Stimulated activated CD4-positive, alpha-beta T cell treated with anti-CD3 and anti-CD28 coated beads, Interleukin-15, amount 100 ng/mL, for 1 hour (primary cell): Measurements from ENCODE around the gene RPGRIP1L.

ENCODE experiments used
- DNase-seq, 2 donors: peaks; one replicate each; pipeline ENCODE4 v3.0.0-alpha.2; 2020; ENCODE audit warnings: low read depth in 1 of 2, low spot score in 1 of 2

RPGRIP1L gene

GRCh38 chr16:53703590-53704444 is at the start of gene RPGRIP1L, which contains the start of gene FTO:
RPGRIP1L (minus strand) TSS chr16:53703859; CDS start chr16:53700723, 3,136 bp downstream.
FTO (plus strand) TSS chr16:53704156.
- peak; percentile 91 to 92 for DNase-seq

GRCh38 chr16:53753431-53753830 is 49.8 kb upstream of the RPGRIP1L start:
- DNase-seq, result no peak

GRCh38 chr16:53752560-53752959 is 48.9 kb upstream of the RPGRIP1L start:
- no peak for DNase-seq

- no peak for DNase-seq
These were observed 42.2 kb upstream of the RPGRIP1L start for GRCh38 chr16:53745753-53746266.

- no peak for DNase-seq
These were observed 41.4 kb upstream of the RPGRIP1L start for GRCh38 chr16:53745086-53745485.

- DNase-seq, result no peak
These were observed 40.8 kb upstream of the RPGRIP1L start for GRCh38 chr16:53744449-53744848.

- DNase-seq, result no peak
These were observed 39.5 kb upstream of the RPGRIP1L start for GRCh38 chr16:53743149-53743566.

- no peak for DNase-seq
These were observed 37.9 kb upstream of the RPGRIP1L start for GRCh38 chr16:53741546-53741945.

- DNase-seq, result no peak
These were observed 37.4 kb upstream of the RPGRIP1L start for GRCh38 chr16:53740933-53741531.

GRCh38 chr16:53740476-53740875 is 36.8 kb upstream of the RPGRIP1L start:
- DNase-seq, result no peak

- no peak for DNase-seq
These were observed 33.9 kb upstream of the RPGRIP1L start for GRCh38 chr16:53737552-53737951.

- DNase-seq, result no peak
These were observed 32.6 kb upstream of the RPGRIP1L start for GRCh38 chr16:53736297-53736696.

- DNase-seq, result no peak
These were observed 31.2 kb upstream of the RPGRIP1L start for GRCh38 chr16:53734908-53735307.

GRCh38 chr16:53732296-53732929 is 28.8 kb upstream of the RPGRIP1L start:
- no peak for DNase-seq

GRCh38 chr16:53730693-53731092 is 27.0 kb upstream of the RPGRIP1L start:
- no peak for DNase-seq

GRCh38 chr16:53726625-53727024 is 23.0 kb upstream of the RPGRIP1L start:
- no peak for DNase-seq

- DNase-seq, result no peak
These were observed 17.4 kb upstream of the RPGRIP1L start for GRCh38 chr16:53721017-53721416.

- no peak for DNase-seq
These were observed 13.9 kb upstream of the RPGRIP1L start for GRCh38 chr16:53717577-53717976.

- DNase-seq, result no peak
These were observed 11.3 kb upstream of the RPGRIP1L start for GRCh38 chr16:53715023-53715384.

- no peak for DNase-seq
These were observed 10.8 kb upstream of the RPGRIP1L start for GRCh38 chr16:53714205-53715022.
